ENCODE results near the gene IFITM10.

- TF ChIP-seq ZNF239 (tag by site-specific recombination; IDR thresholded peaks at IDR 0.05) (no peak), CTCF (tag by site-specific recombination; IDR thresholded peaks at IDR 0.05) (no peak), ZNF626 (tag by site-specific recombination; IDR thresholded peaks at IDR 0.05) (no peak), KLF10 (tag by site-specific recombination; IDR thresholded peaks at IDR 0.05) (no peak), ZNF354C (tag by site-specific recombination; IDR thresholded peaks at IDR 0.05; ENCODE audit: borderline replicate concordance, low read depth) (no peak), ZBTB20 (tag by site-specific recombination; IDR thresholded peaks at IDR 0.05) (no peak), ZSCAN30 (tag by site-specific recombination; IDR thresholded peaks at IDR 0.05) (no peak), ZNF768 (tag by site-specific recombination; IDR thresholded peaks at IDR 0.05) (no peak)
- TF ChIP-seq, protein P1, sequence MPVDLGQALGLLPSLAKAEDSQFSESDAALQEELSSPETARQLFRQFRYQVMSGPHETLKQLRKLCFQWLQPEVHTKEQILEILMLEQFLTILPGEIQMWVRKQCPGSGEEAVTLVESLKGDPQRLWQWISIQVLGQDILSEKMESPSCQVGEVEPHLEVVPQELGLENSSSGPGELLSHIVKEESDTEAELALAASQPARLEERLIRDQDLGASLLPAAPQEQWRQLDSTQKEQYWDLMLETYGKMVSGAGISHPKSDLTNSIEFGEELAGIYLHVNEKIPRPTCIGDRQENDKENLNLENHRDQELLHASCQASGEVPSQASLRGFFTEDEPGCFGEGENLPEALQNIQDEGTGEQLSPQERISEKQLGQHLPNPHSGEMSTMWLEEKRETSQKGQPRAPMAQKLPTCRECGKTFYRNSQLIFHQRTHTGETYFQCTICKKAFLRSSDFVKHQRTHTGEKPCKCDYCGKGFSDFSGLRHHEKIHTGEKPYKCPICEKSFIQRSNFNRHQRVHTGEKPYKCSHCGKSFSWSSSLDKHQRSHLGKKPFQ (tag by site-specific recombination; IDR thresholded peaks at IDR 0.05): no peak
These were observed 2.4 kb downstream of the IFITM10 start for GRCh38 chr11:1747753-1748635.

Measured in HEK293 (cell line).